ENCODE data around the gene AFF3.

DNA sequence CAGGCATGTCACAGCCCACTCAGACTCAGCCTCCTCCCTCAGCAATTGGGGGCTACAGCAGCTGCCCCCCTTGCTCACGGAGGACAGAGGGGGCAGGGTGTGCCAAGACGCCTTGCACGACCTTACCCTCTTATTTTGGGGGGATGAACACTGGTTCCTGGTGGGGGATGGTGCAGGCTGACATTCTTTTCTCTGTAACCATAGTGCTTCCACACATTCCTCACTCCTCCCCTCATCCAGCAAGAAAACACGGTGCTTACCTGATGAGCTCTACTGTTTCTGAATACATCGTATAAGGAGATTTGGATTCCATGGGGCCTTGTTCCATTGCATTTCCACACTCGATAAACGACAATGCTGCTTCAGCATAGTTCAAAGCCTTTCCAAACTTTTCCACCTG lies 577.2 kb downstream of the AFF3 start:
- TF ChIP-seq, protein P1, sequence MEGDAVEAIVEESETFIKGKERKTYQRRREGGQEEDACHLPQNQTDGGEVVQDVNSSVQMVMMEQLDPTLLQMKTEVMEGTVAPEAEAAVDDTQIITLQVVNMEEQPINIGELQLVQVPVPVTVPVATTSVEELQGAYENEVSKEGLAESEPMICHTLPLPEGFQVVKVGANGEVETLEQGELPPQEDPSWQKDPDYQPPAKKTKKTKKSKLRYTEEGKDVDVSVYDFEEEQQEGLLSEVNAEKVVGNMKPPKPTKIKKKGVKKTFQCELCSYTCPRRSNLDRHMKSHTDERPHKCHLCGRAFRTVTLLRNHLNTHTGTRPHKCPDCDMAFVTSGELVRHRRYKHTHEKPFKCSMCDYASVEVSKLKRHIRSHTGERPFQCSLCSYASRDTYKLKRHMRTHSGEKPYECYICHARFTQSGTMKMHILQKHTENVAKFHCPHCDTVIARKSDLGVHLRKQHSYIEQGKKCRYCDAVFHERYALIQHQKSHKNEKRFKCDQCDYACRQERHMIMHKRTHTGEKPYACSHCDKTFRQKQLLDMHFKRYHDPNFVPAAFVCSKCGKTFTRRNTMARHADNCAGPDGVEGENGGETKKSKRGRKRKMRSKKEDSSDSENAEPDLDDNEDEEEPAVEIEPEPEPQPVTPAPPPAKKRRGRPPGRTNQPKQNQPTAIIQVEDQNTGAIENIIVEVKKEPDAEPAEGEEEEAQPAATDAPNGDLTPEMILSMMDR (IDR thresholded peaks at IDR 0.05; ENCODE audit: low read length), result no peak
- TF ChIP-seq EZH2phosphoT487 (IDR thresholded peaks at IDR 0.05; ENCODE audit: low read length), result no peak
